ENCODE measurements around the gene TRIM38.
"Not testable (repeated sequence)": the region's sequence is repeated elsewhere in the genome, so short reads cannot be mapped to it uniquely, and the experiment has no call there.

TRIM38 gene

DNA sequence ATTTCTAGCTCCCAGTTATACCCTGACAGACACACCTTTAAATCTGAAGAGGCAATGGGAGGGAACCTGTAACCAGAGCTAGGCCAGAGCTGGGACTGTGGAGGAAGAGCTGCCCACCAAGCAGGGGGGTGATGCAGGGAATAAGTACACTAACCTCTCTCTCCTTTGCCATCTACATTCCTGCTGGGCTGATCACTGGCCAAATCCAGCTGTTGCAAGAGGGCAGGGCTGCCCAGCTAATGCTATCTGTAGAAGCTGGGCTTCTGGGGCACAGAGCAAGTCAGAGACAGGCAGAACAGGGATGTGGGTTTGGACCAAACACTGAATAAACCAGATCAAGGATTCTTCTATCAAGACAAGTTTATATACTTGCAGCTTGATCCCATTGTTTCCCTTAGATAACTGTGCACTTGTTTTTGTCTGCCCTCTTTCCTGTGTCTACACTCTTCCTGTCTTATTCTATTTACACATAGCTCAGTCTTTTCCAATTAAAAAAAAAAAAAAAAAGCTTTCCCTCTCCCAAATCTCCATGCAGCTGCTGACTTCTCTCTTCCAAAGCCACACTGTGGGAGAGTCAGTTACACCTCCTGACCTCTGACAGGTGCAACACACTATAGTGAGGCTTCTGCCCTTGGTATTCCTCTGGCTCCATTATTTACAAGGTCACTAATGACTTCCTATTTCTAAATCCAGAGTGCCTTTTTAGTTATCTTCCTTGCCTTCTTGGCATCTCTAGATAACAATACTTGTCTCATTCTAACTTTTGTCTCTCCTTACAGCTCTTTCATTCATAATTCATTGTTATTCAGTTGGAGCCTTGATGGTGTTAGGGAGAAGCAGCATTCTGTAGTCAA, 43.7 kb downstream of the TRIM38 start:
- no peak for DNase-seq (ENCODE audit: low spot score)

DNA sequence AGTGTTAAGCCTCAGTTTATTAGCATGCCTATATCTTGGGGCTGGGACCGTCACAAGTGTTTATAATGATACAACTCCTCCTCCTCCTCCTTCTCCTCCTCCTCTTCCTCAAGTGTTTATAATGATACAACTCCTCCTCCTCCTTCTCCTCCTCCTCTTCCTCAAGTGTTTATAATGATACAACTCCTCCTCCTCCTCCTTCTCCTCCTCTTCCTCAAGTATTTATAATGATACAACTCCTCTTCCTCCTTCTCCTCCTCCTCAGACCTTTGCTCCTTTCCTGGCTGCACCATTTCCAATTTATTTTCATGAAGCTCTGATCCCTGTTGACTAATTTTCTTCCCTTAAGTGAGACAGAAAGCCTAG, 44.3 kb downstream of the TRIM38 start:
- DNase-seq (ENCODE audit: low spot score): not testable (repeated sequence)

GRCh38 chr6:26008470-26008869, 45.9 kb downstream of the TRIM38 start:
- DNase-seq (ENCODE audit: low spot score): no peak

- no peak for DNase-seq (ENCODE audit: low spot score)
Observed at GRCh38 chr6:26009817-26010216, 47.2 kb downstream of the TRIM38 start.

- DNase-seq (ENCODE audit: low spot score): no peak
Observed at GRCh38 chr6:26012061-26012460, 49.5 kb downstream of the TRIM38 start.

DNA sequence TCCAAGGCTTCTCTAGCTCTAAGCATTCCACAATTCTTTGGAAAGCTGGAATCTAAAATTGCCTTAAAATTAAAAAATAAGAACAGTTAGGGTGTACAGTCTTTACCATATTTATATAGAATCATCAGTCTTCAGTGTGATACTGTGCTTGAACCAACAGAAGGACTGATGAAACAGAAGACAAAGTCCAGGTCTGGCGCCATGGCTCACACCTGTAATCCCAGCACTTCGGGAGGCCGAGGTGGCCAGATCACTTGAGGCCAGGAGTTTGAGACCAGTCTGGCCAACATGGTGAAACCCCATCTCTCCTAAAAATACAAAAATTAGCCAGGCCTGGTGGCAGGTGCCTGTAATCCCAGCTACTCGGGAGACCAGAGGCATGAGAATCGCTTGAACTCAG, 51.8 kb downstream of the TRIM38 start:
- not testable (repeated sequence) for DNase-seq (ENCODE audit: low spot score)

DNA sequence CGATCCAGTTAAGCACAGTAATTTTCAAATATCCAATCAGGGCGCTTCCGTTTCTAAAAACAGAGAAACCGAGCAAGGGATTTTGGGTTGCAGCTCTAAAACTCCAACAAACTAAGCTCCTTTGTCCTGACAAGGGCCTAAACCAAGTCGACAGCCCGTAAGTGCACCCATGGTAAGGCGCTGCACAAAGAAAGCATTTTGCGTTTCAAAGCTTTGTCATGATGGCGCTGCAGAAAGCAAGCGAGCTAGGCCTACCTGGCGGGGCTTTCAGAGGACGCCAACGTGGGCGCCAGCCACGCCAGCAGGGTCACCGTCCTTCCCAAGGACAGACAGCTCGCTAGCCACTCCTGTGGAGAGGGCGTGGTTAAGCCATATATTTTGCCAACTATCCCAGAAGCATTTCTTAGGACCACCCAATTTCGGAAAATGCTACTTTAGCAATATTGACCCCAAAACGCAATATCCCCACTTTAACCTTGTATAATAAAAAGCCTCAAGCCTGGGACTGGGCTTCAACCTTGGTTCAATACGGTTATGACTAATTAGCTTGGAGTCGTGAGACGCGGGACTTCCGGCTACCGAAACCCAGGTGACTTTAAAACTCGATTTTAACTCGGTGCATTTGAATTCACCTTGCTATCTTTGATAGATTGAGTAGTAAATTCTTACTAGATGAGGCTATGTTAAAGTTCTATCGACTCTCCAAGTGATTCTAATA, 53.8 kb downstream of the TRIM38 start:
- DNase-seq (ENCODE audit: low spot score): no peak

GRCh38 chr6:26016963-26017631, 54.5 kb downstream of the TRIM38 start:
- DNase-seq (ENCODE audit: low spot score): no peak

GRCh38 chr6:26017632-26017966, 55.0 kb downstream of the TRIM38 start:
- DNase-seq (ENCODE audit: low spot score): peak; percentile 23

GRCh38 chr6:26019261-26019830, 56.7 kb downstream of the TRIM38 start:
- DNase-seq (ENCODE audit: low spot score): no peak

GRCh38 chr6:26019967-26020328, 57.3 kb downstream of the TRIM38 start:
- no peak for DNase-seq (ENCODE audit: low spot score)

DNA sequence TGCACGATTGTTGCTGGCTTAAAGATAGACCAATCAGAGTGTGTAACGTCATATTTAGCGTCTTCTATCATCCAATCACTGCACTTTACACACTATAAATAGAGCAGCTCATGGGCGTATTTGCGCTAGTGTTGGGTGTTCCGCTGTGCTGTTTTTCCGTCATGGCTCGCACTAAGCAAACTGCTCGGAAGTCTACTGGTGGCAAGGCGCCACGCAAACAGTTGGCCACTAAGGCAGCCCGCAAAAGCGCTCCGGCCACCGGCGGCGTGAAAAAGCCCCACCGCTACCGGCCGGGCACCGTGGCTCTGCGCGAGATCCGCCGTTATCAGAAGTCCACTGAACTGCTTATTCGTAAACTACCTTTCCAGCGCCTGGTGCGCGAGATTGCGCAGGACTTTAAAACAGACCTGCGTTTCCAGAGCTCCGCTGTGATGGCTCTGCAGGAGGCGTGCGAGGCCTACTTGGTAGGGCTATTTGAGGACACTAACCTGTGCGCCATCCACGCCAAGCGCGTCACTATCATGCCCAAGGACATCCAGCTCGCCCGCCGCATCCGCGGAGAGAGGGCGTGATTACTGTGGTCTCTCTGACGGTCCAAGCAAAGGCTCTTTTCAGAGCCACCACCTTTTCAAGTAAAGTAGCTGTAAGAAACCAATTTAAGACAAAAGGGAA, 57.9 kb downstream of the TRIM38 start:
- peak; percentile 70 for DNase-seq (ENCODE audit: low spot score)

- DNase-seq (ENCODE audit: low spot score): no peak
Observed at GRCh38 chr6:26021001-26021349, 58.4 kb downstream of the TRIM38 start.

GRCh38 chr6:26021350-26022131, 58.9 kb downstream of the TRIM38 start:
- peak; percentile 87 for DNase-seq (ENCODE audit: low spot score)

DNA sequence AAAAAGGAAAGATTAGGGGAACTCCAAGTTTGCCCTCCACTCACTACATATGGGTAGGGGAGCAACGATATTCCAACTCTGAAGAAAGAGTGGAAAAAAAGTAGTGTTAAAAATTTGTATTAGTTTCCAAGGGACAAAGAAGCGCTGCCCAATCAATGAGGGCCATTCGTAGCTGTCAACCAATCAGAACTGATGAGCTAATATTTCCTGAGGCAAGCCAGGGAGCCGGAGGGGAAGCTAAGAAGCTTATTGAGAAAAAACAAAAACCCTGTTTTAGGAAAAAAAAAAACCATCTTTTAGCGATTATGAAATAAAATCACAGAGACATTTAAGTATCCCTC, 59.5 kb downstream of the TRIM38 start:
- peak; percentile 80 for DNase-seq (ENCODE audit: low spot score)

- no peak for DNase-seq (ENCODE audit: low spot score)
Observed at GRCh38 chr6:26022737-26023136, 60.1 kb downstream of the TRIM38 start.

GRCh38 chr6:26024651-26025046, 62.0 kb downstream of the TRIM38 start:
- DNase-seq (ENCODE audit: low spot score): no peak

- no peak for DNase-seq (ENCODE audit: low spot score)
Observed at GRCh38 chr6:26025047-26025893, 62.7 kb downstream of the TRIM38 start.

DNA sequence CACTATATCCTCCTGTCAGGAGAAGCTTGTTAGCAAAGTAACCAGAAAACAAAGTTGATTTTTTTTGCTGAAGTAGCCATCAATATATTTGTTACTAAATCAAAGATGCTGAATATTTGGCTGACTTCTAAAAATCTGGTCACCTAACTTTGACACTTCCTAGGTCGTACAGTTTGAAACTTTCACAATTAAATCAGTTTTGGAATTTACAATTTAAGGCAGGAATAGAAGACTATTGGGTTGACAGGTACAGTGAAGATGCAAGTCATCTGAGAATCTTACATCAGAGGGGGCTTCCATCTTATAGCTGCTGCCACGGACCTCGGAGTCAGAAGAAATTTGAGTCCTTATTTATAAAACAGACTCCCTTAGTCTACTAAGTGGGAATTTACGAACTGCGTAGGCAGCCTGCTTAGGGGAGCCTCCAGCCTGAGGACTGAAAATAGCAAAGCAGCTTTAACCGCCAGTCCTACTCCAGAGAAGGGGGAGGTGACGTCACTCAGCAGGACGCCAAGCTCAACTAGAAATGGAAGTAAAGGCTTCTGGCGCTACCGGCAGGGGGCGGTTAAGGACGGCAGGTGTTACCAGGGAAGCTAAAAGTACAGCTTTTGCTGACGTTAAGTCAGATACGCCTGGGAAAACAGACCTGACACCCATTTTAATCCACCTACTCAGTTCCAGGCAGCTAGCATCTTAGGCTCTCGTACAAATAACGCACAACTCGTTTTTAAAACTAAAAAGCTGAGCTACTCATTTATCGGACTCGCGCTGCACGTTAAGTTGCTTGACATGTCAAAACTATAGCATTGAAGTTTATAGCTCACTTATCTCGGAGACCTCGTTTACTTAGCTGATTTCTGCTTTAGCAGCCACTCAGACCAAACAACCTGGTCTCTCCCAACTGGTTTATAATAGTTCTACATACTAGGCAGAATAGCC, 63.6 kb downstream of the TRIM38 start:
- DNase-seq (ENCODE audit: low spot score): peak; percentile 79
